ENCODE measurements around the gene RAD51B.

The RAD51B gene

DNA sequence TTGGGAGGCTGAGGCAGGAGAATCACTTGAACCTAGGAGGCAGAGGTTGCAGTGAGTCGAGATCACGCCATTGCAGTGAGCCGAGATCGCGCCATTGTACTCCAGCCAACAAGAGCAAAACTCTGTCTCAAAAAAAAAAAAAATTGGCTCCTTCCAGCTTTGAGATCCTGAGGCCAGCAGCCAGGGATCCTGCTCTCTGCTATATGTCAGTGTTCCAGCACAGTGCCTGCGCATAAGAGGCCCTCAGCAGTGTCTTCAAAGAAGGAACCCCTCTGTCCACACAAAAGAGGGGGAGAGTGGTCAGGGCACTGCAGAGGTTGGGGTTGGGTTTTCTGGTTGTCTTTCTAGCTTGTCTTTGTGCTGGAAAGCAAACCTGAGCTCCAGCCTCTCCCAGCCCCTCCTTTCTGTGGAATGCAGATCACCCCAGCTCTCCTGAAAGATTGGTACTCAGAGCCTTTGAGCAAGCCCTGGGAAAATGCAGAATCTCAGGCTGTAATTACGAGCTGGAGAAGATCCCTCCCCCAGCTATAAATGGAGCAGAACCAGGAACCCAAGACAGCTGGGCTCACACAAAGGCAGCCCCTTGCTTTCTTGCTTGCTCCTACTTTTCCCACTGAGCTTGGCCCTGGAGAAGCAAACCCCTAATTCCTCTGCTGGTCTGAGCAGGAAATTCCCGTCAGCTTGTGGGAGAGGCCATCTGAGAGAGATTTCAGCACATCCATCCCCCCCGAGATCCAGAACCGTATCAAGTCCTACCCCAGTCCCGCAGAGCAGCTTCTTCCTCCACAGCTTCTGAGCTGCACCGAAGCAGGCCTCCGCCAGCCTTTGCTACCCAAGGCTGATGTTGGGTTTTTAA, 767.5 kb downstream of the RAD51B start:
- H3K27ac Mint-ChIP-seq = no peak overlapping the region
- H3K4me1 Mint-ChIP-seq = peaks cover 13% of the 10 kb centered on the region
- peaks cover 2% of the 10 kb centered on the region for H3K9me3 Mint-ChIP-seq
- no peaks in the 10 kb centered on the region for H3K36me3 Mint-ChIP-seq
- H3K4me3 Mint-ChIP-seq = no peak overlapping the region
- H3K27me3 Mint-ChIP-seq = no peaks in the 10 kb centered on the region
- ATAC-seq = no peak

DNA sequence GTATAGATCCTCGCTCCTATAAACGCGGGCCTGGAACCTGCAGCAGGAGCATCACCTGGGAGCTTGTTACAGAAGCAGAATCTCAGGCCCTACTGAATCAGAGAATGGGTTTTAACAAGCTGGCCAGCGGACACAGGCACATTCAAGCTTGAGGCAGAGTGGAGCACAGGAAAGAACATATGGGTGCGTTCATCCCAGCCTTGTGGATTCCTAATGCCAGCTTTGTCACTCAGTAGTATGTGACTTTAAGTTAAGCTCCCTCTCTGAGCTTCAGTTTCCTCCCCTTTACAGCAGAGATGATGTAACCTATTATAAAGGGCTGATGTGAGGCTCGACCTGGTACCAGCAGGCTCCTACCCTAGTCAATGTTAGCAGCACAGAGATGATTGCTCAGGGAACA, 768.4 kb downstream of the RAD51B start:
- no peaks in the 10 kb centered on the region for H3K9me3 Mint-ChIP-seq
- H3K4me3 Mint-ChIP-seq = no peak overlapping the region
- no peak overlapping the region for H3K27ac Mint-ChIP-seq
- H3K4me1 Mint-ChIP-seq = peaks cover 13% of the 10 kb centered on the region
- no peaks in the 10 kb centered on the region for H3K36me3 Mint-ChIP-seq
- no peak for ATAC-seq
- H3K27me3 Mint-ChIP-seq = no peaks in the 10 kb centered on the region

DNA sequence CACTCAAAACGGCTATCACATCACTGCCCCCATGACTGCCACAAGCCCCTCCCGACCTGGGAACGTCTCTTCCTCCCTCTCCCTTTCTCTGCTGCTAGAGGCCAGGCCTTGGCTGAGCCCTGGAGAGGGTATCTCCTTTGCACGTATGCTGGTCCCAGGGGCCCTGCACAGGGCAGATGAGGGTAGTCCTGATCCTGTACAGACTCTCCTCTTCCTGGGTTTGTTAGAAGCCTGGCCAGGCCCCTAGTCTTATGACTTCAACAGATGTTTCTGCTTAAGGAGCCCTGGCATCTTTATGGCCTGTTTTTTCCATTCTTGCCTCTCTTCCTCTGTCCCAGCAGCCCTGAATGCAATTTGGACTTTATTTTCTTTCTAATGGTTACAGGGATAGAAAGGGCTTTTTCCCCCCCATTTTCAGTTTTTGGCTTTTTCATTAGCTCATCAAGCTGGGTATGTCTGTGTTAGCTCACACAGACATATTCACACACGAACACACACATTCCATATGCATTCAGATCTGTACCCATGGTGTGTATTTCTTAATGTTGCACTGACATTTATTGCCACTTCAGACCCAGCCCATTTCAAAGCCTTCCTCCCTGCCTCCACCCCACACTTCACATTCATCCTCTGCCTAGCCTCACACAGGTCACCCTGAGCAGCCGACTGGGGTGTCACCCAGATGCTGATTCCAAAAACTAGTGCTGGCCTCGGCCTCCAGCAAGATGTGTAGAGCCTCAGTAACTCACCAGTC, 770.0 kb downstream of the RAD51B start:
- Mint-ChIP-seq H3K27me3 (no peaks in the 10 kb centered on the region), H3K4me3 (no peak overlapping the region), H3K36me3 (no peaks in the 10 kb centered on the region), H3K27ac (peak overlapping the region; percentile 6), H3K9me3 (no peaks in the 10 kb centered on the region), H3K4me1 (peaks cover 30% of the 10 kb centered on the region)
- no peak for ATAC-seq

DNA sequence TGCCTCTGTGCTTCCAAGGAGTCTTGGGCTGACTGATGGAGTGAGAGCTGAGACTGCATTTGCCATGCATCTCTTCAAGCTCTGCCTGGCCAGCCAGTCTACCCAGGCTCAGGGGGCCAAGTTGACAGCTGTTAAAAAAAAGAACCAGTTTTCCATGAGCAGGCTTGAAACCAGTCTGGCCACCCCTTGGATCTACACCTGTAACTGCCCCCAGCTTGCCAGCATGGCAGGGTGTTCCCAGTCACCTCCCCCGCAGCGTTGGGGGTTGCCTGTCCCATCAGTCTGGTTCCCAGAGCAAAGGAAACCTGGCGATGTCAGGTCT, 770.6 kb downstream of the RAD51B start:
- Mint-ChIP-seq H3K4me1 (peaks cover 30% of the 10 kb centered on the region), H3K9me3 (no peaks in the 10 kb centered on the region), H3K27ac (peak overlapping the region; percentile 6), H3K36me3 (no peaks in the 10 kb centered on the region), H3K4me3 (no peak overlapping the region), H3K27me3 (no peaks in the 10 kb centered on the region)
- no peak for ATAC-seq

DNA sequence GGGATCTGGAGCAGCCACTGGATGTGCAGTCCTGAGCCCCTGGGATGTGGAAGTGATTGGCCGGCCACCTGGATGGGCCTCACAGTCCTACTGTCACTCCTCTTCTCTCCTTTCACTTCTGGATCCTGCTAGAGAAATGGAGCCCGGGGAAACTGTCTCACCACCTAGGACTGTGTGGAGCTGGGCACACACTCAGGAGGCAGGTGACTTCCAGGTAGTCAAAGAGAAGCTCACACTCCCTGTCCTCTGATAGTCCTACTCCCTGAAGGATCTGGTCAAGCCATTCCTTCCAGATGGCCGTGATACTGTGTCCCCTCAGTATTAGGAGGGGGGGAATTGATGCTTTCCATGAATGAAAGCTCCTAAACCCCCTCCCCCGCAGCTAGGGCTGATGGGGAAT, 772.2 kb downstream of the RAD51B start:
- peaks cover 30% of the 10 kb centered on the region for H3K4me1 Mint-ChIP-seq
- no peak for ATAC-seq
- H3K9me3 Mint-ChIP-seq = no peaks in the 10 kb centered on the region
- no peak overlapping the region for H3K4me3 Mint-ChIP-seq
- no peaks in the 10 kb centered on the region for H3K36me3 Mint-ChIP-seq
- H3K27me3 Mint-ChIP-seq = no peaks in the 10 kb centered on the region
- no peak overlapping the region for H3K27ac Mint-ChIP-seq

DNA sequence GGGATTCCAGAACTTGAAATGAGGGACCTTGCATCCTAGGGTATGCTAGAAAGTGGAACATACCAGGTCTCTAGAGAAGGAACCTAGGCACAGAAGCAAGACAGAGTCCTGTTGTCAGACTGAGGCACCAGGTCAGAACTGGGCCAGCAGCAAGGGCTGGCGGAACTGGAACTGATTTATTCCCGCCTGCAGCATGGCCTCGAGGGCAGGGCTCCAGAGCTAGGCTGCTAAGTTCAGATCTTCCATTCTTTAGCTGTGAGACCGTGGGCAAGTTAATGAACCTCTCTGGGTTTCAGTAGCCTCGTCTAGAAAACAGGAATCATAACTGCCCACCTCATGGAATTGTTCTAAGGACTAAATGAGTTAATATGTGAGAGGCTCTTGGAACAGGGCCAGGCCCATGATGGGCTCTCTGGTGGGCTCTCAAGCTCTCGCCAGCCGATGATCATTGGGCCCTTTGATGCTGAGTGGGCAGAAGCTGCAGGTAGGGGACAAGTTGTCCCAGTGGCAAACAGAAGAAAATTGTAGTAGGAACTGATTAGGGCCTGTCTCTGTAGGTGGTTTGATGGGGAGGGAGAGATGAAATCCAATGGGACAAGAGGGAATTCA, 773.5 kb downstream of the RAD51B start:
- Mint-ChIP-seq H3K27me3 (no peaks in the 10 kb centered on the region), H3K27ac (peak overlapping the region; percentile 89), H3K36me3 (no peaks in the 10 kb centered on the region), H3K4me3 (no peak overlapping the region), H3K9me3 (no peaks in the 10 kb centered on the region), H3K4me1 (peaks cover 30% of the 10 kb centered on the region)
- ATAC-seq = no peak

DNA sequence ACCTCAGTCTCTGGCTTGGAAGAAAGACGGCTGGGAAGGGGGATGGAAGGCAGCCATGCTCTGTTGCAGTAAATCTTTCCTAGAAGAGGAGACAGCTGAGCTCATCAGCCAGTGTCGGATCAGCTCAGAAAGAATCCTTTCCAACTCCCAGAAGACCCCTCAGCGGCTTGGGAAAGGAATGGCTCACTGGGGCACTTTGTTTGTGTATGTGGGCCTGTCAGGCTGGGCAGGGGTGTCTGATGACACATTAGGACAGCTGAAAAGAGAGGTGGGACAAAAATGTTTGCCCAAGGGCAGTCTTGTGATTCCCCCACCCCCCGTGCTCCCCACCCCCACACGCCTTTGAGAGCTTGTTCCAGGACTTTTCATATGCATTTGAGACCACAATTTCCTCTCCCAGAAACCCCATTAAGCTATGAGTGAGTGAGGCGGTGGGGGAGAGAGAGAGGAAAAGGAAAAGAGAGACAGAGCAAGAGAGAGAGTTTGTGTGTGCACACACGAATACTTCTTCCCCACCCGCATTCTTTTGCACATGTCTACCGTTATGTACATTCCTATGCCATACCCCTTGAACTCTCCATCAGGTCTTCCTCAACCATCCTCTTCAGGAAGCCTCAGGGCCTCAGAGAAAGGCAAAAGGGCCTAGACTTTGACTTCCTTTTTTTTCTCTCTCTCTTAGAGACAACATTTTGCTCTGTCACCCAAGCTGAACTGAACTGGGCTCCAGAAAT, 774.4 kb downstream of the RAD51B start:
- peak overlapping the region; percentile 89 for H3K27ac Mint-ChIP-seq
- peak; percentile 65 for ATAC-seq

DNA sequence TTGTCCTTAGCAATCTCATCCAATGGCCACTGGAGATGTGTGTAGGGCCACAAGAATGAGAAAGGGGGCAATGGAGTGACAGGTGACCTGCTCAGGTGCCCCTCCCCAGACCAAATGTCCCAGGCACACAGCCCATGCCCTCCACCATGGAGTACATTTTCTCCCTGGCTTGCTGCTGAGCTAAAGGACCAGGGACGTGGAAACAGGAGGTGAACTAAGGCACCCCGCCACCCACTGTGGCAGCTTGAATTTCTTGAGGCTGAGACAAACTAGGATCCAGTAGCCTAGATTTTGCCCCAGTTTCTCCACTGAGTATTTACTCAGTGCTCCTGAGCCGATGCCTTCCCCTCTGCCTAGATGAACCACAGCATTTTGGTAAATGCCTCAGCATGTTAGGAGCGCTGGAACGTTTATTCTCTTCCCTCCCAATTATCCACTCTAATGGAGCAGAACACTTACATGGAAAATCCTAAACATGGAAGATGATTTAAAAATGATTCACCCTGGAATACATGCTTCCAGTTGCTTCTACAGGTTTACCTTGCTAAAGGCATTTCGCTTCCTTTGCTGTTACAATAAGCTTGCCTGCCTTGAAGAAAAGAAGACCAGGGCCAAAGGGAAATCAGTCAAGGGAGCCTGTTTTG, 775.3 kb downstream of the RAD51B start:
- no peak overlapping the region for H3K4me3 Mint-ChIP-seq
- H3K4me1 Mint-ChIP-seq = peaks cover 24% of the 10 kb centered on the region
- no peaks in the 10 kb centered on the region for H3K36me3 Mint-ChIP-seq
- no peaks in the 10 kb centered on the region for H3K9me3 Mint-ChIP-seq
- no peaks in the 10 kb centered on the region for H3K27me3 Mint-ChIP-seq
- no peak for ATAC-seq
- peak overlapping the region; percentile 89 for H3K27ac Mint-ChIP-seq

More for the DNA sequence above, 774.4 kb downstream of the RAD51B start:
- H3K27me3 Mint-ChIP-seq = no peaks in the 10 kb centered on the region
- no peaks in the 10 kb centered on the region for H3K36me3 Mint-ChIP-seq
- no peaks in the 10 kb centered on the region for H3K9me3 Mint-ChIP-seq
- H3K4me3 Mint-ChIP-seq = peak overlapping the region; percentile 34
- H3K4me1 Mint-ChIP-seq = peaks cover 30% of the 10 kb centered on the region

DNA sequence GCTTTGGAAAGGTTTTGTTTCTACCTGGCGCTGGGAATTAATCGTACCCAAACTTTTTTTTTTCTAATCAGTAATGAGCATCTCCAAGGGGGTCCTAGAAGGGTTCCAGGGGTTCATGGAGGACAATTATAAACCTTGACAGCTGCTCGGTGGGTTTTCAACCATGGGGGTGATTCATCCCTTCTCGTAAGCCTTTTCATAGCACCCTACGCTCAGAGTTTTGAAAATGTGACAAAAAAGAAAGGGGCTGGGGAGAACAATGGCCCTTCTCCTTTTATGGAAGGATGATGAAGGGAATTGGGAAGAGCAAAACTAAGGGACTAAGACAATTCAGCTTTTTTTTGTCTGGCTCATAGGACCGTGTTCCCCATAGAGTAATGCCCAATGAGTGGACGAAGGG, 776.6 kb downstream of the RAD51B start:
- Mint-ChIP-seq H3K4me1 (peaks cover 23% of the 10 kb centered on the region), H3K9me3 (no peaks in the 10 kb centered on the region), H3K27me3 (no peaks in the 10 kb centered on the region), H3K4me3 (no peak overlapping the region), H3K27ac (no peak overlapping the region), H3K36me3 (no peaks in the 10 kb centered on the region)
- ATAC-seq = no peak

DNA sequence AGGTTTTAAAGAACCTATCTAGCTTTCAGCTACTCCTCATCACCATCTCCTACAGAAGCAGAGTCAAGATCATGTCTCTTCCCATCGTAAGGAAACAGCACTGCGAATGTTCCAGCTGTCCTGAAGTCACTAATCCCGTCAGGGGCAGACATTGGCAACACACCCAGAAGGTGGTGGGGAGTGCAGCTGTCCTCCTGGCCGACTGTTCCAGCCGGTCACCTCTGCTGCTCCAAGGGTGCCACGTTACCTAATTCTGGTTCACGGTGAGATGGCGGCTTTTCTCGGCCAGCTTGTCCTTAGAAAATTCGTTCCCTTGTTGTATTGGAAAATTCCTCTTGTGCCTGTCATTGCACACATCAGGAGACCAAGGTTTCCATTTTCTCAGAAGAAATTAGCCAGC, 777.1 kb downstream of the RAD51B start:
- no peaks in the 10 kb centered on the region for H3K9me3 Mint-ChIP-seq
- no peaks in the 10 kb centered on the region for H3K27me3 Mint-ChIP-seq
- H3K36me3 Mint-ChIP-seq = no peaks in the 10 kb centered on the region
- ATAC-seq = no peak
- H3K4me1 Mint-ChIP-seq = peaks cover 18% of the 10 kb centered on the region
- H3K27ac Mint-ChIP-seq = no peak overlapping the region
- H3K4me3 Mint-ChIP-seq = no peak overlapping the region

DNA sequence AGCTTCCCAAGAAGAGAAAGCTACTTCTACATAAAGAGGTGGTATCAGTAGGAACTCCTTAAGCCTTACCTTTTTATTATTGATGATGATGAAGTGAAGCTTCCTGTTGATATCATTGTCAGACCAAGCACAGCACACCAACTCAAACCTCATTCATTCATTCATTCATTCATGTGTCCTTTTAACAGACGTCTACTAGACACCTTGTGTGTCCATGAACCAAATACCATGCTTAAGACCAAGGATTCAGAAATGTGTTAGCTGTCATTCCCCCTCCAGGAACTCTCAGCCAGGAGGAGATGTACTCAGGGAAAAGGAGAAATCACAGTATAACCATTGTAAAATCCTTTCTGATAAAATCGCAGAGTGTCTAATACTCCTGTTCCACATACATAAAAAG, 778.5 kb downstream of the RAD51B start:
- Mint-ChIP-seq H3K9me3 (no peaks in the 10 kb centered on the region), H3K27me3 (no peaks in the 10 kb centered on the region), H3K36me3 (no peaks in the 10 kb centered on the region), H3K4me1 (peaks cover 16% of the 10 kb centered on the region), H3K4me3 (no peak overlapping the region), H3K27ac (peak overlapping the region; percentile 15)
- no peak for ATAC-seq

DNA sequence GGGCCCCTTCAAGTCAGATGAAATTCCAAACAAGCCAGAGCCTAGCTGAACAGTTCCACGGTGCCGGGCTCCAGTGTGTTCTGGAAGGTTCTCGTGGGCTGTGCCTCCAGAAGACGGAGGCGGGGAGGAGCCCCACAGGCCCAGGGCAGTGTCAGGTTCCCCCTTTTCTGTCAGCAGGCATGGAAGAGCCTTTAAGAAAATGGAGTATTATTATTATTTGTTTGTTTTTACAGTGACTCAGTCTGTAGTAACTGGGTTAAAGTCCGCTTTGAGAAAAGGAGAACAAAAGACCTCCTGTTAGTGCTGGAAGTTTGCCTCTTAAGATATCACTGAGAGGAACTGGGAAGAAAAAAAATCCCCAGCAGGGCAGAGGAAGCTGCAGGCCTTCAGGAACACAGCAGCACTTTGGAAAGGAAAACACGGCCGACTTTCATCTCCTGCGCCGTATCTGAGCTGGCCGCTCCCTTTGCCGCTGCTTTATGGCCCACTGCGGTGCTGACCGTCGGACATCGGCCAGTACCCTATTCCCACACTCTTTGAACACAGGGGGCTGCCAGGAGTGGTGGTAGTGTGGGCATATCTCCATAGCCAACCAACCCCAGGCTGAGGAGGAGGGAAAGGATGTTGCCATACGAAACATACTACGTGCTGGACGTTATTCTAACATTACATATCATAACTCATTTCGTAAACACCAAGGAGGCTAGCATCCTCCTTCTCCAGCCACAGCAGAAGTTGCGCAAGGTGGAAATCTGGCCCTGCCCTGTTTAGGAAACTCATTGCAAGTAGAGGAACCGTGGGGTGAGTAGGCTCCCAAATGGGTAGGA, 779.3 kb downstream of the RAD51B start:
- no peaks in the 10 kb centered on the region for H3K9me3 Mint-ChIP-seq
- peak overlapping the region; percentile 15 for H3K27ac Mint-ChIP-seq
- peaks cover 8% of the 10 kb centered on the region for H3K4me1 Mint-ChIP-seq
- no peaks in the 10 kb centered on the region for H3K27me3 Mint-ChIP-seq
- H3K36me3 Mint-ChIP-seq = no peaks in the 10 kb centered on the region
- ATAC-seq = no peak
- H3K4me3 Mint-ChIP-seq = no peak overlapping the region

DNA sequence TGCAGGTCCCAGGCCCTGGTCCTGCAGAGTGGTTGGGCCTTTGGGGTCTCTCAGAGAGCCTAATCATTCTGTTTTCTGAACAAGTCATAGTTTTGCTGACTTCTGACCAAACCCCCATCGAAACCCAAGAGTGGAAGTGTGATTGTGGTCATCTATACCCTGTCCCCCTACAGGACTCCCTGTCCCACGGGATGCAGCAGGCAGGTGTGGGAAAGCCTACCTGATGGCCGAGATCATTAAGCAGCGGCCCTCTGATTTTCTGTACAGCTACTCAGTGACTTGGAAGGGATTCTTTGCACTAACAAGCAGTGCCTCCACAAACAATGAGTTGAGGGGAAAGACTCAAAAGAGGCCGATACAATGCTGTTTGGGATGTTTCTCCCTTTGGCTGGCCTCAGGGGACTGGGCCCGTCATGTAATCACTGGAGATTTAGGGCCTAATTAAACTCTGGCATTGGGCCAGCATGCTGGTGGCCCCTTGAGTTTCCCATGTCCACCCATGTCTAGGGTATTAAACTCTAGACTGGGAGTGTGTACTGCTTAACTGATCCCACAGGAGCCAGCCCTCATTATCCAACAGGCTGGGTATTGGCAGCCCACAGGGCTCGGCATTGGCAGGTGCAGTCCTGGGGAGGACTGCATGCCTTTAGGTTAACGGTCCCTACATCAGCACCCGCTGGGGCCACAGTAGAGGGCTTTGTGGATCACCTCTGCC, 780.5 kb downstream of the RAD51B start:
- H3K4me3 Mint-ChIP-seq = no peak overlapping the region
- H3K27ac Mint-ChIP-seq = no peak overlapping the region
- no peaks in the 10 kb centered on the region for H3K27me3 Mint-ChIP-seq
- no peaks in the 10 kb centered on the region for H3K9me3 Mint-ChIP-seq
- H3K4me1 Mint-ChIP-seq = no peaks in the 10 kb centered on the region
- no peak for ATAC-seq
- H3K36me3 Mint-ChIP-seq = no peaks in the 10 kb centered on the region

DNA sequence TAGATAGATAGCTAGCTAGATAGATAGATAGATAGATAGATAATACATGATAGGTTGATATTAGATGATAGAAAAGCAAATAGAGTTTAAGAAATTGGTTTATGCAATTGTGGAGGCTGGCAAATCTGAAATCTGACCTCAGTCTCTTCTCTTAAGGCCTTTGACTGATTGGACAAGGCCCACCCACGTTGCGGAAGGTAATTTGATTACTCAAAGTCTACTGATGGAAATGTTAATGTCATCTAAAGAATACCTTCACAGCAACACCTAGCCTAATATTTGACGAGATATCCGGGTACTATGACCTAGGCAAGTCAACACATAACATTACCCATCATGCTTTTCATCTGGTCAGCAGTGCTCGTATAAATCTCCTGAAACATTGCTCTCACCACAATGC, 782.9 kb downstream of the RAD51B start:
- ATAC-seq = no peak
- Mint-ChIP-seq H3K27ac (no peak overlapping the region), H3K27me3 (no peaks in the 10 kb centered on the region), H3K4me3 (no peak overlapping the region), H3K4me1 (no peaks in the 10 kb centered on the region), H3K36me3 (no peaks in the 10 kb centered on the region), H3K9me3 (peaks cover 2% of the 10 kb centered on the region)
